GM18858 (cell line): Measurements from ENCODE around the gene TXNRD2.

Source experiments
- ATAC-seq: cut with Tn5 transposase; IDR thresholded peaks from one replicate; pipeline ENCODE4 v1.9.1; 2021; ENCODE audit not compliant: unreplicated experiment

Gene TXNRD2

DNA sequence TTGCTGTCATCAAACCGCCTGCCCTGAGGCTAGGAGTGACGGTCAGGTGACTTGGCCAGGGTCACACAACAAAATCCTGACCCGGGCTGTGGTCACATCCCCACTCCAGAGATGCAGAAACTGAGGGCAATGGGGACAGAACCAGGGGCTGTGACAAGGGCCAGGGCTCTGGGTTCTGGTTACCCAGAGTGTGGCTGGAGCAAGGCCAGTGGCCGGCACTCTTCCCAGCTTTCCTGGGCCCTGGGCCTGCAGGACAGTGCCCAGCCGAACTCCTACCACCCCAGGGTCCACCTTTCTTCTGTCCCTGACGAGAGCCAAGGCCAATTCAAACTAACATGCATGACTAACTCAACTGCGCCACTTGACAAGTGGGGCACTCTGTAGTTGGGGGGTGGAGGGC is 39.1 kb upstream of the TXNRD2 start:
- ATAC-seq, result no peak

DNA sequence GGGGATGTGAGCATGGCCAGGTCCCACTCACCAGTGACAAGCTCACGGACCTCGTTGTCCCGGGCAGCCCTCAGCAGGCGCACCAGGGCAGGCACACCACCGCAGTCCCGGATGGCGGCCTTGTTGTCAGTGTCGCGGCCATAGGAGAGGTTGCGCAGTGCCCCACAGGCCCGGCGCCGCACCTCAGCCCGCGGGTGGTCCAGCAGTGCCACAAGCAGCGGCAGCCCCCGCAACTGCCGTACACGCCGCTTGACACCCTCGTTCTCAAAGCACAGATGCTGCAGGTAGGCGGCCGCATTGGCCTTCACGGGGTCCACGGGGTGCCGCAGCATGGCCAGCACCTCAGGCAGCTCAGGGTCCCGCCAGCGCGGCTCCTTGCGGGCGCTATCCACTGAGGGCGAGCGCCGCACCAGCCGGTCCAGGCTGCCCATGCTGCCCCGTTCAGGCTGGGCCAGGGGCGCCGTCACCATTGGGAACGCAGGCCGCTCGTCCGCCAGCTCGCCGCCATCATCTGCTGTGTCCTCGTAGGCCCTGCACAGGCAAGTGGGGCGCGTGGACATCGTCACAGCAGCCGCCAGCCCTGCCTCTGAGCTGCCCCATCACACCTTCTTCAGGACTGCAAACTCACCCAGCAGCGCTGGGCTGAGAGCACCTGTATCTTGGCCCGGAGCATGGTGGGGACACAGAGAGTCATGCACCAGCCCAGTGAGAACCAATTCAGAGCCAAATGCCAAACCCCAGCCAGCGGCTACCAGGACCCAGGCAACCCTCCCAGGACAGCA is 38.3 kb upstream of the TXNRD2 start:
- ATAC-seq, result no peak

DNA sequence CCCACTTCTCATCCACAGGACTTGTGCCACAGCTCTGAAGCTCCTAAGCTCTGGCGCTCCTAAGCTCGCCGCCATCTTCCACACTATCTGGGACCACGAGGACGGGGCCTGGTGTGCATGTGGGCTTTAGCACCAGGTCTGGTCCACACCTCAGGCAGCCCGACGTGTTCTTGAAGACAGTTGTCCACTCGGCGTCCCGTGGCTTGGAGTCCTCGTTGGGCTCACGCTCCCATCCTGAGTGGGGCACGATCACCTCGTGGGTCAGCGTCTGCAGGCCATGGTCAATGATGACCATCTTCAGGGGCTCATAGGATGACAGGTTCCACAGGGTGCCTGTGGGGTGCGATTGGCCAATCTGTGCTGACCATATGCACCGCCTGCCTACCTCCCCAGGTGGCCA is 37.1 kb upstream of the TXNRD2 start:
- no peak for ATAC-seq

DNA sequence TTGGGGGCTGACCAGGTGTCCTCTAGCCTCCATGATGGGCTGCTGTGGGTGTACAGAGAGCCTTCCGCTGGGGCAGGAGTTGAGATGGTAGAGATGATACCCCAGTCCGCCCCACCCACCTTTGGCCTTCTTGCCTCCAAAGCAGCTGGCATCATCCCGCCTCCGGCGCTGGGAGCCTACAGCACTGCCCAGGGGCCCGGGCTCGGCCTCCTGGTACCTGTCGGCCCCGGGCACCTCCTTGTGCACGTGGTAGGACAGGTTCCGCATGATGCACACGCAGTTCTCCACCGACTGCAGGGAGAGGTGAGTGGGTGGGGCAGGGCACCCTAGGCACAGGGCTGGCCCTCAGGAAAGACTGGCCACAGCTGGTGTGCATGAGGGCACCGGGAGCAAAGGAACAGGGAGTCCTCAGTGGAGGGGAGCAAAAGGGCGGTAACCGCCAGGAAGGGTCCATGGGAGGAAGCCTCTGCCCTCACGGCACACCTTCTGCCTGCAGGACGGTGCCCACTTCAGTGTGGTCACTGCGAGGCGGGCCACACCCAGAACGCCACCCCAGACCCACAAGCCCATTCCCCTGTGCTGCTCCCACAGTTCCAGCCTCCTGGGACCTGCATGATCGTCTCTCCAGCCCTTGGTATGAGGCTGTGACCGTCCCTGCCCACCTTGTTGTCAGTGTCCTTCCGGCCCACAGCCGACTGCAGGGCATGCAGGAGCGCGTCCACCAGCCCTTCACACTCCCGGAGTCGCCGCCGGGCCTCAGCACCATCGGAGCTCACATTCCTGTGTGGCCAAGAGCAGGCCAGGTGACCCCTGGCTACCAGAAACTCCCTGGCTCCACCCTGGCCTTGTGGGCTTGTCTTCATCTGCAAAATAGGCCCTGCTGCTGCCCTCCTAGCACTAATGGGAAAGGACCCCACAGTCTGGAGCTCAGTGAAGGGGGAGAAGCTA is 36.0 kb upstream of the TXNRD2 start:
- ATAC-seq, result no peak

DNA sequence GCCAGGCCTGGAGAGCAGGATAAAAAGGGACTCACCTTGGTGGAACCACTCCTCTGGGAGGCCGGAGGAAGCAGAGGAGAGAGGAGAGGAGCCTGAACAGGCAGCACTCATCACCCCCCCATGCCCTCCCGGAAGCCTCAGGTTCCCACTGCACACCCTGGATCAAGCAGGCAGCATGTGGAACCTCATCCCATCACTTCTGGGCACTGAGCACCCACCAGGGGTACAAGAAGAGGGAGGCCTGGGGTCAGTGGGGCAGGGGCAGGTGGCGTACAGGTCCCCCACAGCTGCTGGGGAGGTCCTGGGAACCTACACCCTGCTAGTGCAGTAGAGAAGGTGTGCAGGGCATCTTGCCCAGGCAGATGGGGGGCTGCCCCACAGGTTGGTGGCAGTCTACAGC is 35.1 kb upstream of the TXNRD2 start:
- ATAC-seq, result no peak

DNA sequence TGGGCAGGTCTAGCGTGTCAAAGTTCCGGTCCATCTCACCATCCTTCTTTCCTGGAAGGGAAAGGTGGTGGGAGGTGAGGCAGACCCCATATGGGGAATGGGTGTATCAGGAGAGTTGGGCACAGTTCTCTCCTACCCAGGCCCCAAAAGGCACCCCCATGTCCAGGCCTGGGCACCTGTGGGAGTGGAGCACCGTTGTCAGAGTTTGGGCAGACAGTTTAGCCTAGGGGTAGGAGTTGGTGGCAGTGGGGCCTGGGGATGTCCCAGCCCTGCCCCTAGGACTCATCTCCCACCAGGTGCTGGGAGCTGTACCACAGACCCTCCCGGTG is 34.1 kb upstream of the TXNRD2 start:
- no peak for ATAC-seq

DNA sequence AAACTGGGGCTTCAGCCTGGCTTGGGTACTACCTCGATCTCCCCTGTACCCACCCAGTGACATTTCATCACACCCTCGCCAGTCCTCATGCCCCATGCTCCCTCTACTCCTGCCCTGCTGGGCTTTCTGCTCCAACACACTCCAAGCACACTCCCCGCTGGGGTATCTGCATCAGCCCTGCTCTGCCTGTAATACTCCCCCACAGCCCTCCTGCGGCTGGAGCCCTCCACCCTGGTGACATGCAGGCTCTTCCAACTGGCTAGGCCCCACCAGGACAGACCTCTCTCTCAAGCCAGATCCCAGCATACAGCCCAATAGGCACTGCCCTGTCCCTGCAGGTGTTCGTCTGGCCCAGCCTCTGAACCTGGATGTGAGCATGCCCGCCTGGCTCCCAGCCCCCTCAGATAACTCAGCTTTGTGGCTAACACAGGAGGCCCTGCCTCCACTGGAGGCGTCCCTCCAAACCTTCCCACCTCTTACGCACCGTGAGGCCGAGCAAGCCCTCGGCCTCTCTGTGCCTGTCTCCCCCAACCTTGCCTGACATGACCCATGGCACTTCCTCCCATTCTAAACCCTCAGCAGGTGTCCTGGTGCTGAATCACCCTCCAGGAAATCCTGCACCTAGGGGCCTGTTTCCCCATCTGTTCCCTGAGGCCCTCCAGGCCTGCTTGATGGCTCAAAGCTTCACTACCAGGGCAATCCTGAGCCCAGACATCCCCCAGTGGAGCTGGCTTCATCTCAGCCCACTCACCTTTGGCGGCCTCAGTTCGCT is 33.5 kb upstream of the TXNRD2 start:
- ATAC-seq, result no peak

DNA sequence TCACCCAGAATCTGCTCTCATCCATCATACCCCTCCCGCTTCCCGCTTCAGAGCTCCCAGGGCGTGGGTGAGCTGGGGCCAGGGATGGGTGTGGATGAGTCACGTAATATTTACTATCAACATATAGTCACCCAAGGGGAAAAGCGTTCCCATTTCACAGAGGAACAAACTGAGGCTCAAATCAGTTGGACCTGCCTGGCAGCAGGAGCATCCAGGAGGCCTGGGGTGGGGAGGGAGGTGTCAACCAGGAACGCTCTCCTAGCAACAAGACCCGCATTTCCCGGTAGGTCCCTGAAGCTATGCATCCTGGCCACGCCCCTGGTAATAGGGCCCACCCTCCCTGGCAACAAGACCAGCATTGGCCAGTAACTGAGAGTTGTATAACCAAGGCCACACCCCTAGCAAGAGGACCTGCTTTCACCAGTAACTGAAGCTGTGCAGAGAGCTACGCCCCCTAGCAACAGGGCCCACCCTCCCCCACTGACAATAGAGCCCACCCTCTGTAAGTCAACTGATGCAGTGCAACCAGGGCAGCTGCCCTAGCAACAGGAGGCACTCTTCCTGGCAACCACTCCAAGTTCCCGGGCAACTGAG is 32.7 kb upstream of the TXNRD2 start:
- no peak for ATAC-seq

DNA sequence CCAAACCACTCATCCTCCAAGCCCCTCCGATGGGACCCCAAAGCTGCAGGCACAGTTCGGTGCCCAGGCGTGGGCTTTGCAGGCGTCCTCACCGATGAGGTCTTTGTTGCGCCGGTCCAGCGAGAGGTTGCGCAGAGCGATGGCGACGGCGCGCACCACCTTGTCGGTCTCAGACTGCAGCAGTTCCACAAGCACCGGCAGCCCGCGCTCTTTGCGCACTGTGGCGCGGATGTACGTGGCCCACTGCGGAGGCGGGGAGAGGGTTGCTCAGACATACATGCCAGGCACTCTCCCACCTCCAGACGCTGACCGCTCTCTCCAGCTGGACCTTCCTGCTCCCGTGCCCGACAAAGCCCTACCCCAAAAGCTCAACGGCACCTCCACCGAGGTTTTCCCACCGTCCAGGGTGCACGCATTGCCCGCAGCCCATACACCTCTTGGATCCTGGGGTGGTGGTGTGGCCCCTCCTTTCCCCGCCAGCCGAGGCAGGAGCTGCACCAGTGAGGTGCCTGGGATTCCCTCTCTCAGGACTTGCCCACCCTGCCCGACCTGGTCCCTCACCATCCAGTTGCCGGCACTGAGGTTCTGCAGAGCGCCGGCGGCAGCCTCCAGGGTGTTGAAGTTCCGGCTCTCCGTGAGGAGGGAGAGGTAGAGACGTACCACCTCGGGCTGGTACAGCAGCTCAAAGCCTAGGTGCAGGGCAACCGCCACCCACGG is 32.1 kb upstream of the TXNRD2 start:
- no peak for ATAC-seq

DNA sequence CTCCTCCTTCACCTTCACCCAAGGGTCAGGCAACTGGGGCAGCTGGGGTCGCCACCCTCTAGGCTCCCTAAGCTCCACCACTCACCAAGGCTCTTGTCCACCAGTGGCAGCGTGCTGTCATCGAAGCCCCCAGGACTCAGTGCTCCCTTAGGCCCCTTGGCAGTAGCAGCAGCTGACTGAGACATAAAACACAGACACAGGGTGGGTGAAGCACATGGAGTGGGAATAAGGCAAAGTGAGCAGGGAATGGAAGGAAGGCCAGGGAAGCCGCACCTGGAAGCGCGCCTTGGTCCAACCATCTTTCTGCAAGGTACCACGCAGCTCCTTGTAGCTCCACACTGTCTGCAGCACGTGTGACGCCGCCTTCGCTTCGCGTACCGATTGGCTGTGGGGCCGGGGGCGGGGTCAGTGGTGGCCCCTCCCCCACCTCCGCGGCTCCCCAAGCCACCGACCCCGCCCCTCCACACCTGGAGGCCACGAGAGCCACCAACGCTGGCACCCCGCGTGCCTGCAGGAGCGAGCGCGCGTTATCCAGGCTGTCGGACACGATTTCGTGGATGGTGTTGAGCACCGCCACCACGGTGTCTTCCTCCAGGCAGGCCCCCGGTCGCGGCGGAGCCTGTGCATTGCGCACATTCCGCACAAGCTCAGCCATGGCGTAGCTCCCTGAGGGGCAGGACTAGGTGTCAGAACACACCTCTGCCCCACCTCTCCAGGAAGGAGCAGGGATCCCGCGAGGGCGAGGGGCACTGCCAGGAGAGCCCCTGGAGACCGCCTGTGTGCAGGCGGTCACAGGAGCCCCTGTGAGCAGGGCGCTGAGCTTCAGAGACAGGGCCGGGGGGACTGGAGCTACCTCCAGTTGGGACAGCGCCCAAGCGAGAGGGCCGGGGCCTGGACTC is 31.3 kb upstream of the TXNRD2 start:
- no peak for ATAC-seq

DNA sequence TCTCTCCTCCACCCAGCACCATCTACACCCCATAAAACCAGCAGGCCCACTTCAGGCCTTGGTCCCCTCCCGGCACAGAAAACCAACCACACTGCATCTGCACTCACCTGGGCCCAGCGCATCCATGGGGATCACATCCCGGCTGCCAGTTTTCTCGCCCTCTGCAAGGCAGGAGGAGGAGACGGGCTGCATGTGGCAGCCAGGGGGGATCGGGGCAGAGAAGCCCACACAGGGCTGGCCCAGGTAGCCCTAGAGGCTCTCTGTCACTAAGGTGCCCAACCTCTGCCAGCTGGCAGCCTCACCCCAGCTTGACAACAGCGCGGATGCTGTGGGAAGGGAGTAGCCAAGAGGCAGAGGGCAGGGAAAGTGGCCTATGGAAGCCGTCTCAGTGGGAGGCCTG is 30.6 kb upstream of the TXNRD2 start:
- ATAC-seq, result no peak

DNA sequence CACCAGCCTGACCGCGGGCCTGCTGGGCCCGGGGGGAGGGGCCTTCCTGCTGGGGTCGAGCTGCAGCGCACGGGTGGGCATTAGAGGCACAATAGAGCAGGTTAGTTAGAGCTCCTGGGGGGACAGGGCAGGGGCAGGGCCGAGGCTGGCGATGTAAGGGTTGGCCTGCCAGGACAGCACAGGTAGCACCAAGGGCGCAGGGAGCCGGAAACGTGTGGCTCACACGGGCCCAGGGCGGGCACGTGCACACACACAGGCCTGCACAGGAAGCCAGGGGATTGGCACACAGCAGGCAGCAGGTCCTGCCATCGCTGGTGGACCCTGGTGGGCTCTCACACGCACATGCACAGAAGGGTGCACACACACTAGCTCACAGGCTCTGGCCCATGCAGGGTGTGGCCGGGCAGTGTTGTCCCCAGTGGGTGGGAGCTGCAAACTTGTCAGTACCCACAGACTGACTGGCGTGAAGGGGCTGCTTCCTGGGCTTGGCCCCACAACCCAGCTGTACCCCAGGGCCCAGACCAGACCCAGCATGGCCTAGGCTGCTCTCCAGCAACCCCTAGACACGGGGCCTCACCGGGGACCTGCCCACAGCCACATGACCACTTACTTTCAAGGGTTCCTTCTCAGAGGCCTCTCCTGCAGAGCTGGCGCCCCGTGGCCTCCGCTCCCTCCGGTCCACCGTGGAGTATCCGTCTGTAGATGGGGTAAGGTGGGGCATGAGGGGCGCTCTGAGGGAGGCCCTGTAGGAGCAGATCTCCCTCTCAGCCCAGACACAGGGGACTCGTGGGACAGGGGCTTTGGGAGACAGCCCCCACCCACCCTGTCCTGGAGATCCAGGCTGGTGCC is 29.9 kb upstream of the TXNRD2 start:
- no peak for ATAC-seq

DNA sequence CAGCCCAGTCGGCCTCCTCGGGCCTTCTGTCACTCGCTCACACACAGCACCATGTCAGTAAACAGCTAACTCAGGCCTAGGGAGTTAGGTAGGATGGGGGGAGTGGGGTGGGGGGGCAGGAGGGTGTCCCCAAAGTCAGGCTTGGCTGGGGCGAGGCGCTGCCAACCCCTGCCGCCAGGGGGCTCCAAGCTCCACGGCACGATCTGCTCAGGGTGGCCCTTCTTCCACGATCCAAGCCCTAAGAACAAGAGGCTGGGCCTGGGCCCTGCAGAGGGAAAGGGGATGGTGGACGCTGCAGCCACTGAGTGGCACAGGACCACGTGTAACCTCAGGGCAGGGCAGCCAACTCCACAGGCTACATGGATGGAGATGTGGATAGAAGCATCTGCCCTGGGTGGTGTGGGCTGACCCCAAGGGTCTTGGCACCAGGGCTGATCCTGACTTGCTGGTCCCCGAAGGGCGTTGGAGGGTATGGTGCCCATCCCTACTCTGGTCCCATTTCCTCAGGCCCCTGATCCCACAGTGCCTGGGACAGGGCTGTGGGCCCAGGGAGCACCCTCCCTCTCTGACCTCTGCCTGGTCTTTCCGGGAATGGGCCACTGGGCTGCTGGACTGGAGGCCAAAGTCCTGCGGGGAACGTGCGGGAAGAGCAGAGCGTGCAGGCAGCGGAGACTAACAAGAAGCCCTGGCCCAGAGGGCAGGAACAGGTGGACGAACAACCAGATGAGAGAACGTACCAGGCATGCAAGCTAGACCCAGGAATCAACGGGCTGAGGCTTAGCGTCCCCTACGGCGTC is 29.1 kb upstream of the TXNRD2 start:
- no peak for ATAC-seq

DNA sequence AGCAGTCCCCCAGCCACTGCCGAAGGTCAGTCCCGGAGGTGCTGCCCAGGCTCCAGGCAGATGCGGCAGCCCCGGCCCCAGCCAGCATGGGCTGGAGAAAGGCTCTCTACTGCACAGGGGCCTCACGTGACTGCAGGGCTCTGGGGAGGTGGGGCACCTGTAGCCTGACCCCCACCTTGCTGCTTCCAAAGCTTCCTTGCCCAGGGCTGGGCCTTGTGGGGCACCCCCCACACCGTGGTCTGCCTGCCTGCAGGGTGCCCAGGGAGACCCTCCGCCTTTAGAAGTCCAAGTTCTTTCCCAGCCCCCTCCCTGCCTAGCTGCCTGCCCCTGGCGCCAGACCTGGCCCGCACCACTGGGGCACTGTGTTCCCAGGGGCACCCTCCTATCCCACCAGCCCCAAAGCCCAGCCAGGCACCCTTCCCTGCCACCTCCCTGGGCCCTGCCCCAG is 28.4 kb upstream of the TXNRD2 start:
- ATAC-seq, result no peak

DNA sequence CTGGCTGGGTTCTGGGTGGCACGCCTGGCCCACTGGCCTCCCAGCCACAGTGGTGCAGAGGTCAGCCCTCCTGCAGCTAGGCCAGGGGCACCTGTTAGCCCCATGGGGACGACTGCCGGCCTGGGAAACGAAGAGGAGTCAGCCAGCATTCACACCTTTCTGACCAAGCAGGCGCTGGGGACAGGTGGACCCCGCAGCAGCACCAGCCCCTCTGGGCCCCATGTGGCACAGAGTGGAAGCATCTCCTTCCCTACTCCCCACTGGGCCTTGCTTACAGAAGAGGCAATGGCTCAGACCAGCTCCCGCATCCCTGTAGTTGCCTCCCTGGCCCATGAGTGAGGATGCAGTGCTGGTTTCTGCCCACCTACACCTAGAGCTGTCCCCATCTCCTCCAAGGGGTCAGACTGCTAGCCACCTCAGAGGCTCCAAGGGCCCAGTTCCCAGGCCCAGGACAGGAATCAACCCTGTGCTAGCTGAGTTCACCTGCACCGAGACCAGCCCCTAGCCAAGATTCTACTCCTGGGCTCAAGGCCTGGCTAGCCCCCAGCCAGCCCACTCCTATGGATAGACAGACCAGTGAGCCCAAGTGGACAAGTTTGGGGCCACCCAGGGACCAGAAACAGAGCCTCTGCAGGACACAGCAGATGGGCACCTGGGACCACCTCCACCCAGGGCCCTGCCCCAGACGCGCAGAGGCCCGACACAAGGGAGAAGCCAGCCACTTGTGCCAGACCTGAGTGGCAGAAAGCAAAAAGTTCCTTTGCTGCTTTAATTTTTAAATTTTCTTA is 27.7 kb upstream of the TXNRD2 start:
- no peak for ATAC-seq

DNA sequence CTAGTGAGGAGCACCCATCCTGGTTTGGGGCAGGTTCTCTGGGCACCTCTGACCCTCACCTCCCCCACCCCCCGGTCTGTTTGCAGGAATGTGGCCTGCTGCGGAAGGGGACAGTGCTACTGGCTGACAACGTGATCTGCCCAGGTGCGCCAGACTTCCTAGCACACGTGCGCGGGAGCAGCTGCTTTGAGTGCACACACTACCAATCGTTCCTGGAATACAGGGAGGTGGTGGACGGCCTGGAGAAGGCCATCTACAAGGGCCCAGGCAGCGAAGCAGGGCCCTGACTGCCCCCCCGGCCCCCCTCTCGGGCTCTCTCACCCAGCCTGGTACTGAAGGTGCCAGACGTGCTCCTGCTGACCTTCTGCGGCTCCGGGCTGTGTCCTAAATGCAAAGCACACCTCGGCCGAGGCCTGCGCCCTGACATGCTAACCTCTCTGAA is 26.9 kb upstream of the TXNRD2 start:
- ATAC-seq, result no peak
